ENCODE data around the gene PRSS3.
A peak's percentile ranks its signal among the peaks of the same experiment; 100 is the strongest.

DNA sequence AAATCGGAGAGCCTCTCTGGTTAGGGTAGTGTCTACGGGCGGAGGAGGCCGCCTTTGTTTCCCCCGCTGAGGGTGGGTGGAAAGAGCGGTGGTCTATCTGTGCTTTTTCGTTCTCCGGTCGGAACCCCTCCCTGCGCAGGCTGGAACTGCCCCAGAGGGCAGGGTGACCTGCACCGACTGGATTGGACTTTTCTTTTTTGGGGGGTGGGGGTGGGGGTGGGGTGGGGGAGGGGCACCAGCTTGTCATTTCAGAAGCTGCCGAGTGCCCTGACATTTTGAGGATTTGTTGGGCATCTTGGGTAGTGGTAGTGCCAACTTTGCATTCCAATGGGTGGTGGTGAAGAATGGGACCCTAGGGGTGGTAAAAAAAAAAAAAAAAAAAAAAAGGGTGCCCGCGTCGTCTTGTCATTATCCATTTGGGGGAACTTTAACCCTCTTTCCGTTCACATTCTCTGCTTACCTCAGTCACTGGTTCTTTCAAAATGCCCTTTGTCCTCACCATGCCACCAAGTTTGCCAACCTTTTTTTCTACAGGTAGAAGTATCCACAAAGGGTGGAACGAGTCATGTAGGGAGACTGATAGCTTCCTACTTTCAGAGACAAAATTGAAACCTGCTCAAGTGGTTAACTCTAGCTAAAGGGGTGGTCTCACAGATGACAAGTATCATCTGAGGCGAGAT lies 22.9 kb downstream of the PRSS3 start:
- TF ChIP-seq POLR2A (IDR thresholded peaks at IDR 0.05) (no peak), CTCF (IDR thresholded peaks at IDR 0.05) (no peak), POLR2AphosphoS5 (IDR thresholded peaks at IDR 0.05) (peak in 2 of 3 donors; percentile 7 to 12)

All from stomach (tissue), 4 donors.